OCI-LY1 (cell line): ENCODE results near the gene NANS.
"Not testable (repeated sequence)": the region's sequence is repeated elsewhere in the genome, so short reads cannot be mapped to it uniquely, and the experiment has no call there.

Experiments used
- H2AFZ ChIP-seq: fragments of 200-600 bp; sonication (generic), shearing (Covaris generic); 2 replicates; pipeline ENCODE4 v1.6.0; 2014; ENCODE audit warnings: antibody characterized with exemption, mild to moderate bottlenecking, low read length
- H3F3A ChIP-seq: fragments of 200-600 bp; sonication (generic), shearing (Covaris generic); 2 replicates; pipeline ENCODE4 v1.6.0; 2014; ENCODE audit warnings: mild to moderate bottlenecking, antibody characterized with exemption, low read length, moderate library complexity; ENCODE audit not compliant: insufficient read depth
- H3K27ac ChIP-seq: fragments of 200-600 bp; sonication (generic); 2 replicates; pipeline ENCODE4 v1.5.1; 2014; ENCODE audit warnings: low read length, mixed run types, mild to moderate bottlenecking, low read depth; ENCODE audit not compliant: poor library complexity, severe bottlenecking
- H3K27me3 ChIP-seq: fragments of 200-600 bp; sonication (generic); 2 replicates; pipeline ENCODE4 v1.6.0; 2014; ENCODE audit warnings: antibody characterized with exemption, mild to moderate bottlenecking, low read length, moderate library complexity; ENCODE audit not compliant: insufficient read depth
- H3K36me3 ChIP-seq: fragments of 200-600 bp; sonication (generic); 2 replicates; pipeline ENCODE4 v1.6.1; 2014; ENCODE audit warnings: mild to moderate bottlenecking, antibody characterized with exemption, low read length, moderate library complexity, mixed read lengths; ENCODE audit not compliant: insufficient read depth
- H3K4me1 ChIP-seq: fragments of 200-600 bp; sonication (generic); 2 replicates; pipeline ENCODE4 v1.5.1; 2014; ENCODE audit warnings: mild to moderate bottlenecking, low read length, moderate library complexity; ENCODE audit not compliant: insufficient read depth, severe bottlenecking
- H3K4me2 ChIP-seq: fragments of 200-600 bp; sonication (generic), shearing (Covaris generic); 2 replicates; pipeline ENCODE4 v1.6.1; 2014; ENCODE audit warnings: low read length
- H3K4me3 ChIP-seq: fragments of 200-600 bp; sonication (generic); 2 replicates; pipeline ENCODE4 v1.5.1; 2014; ENCODE audit warnings: low read length, low read depth, mild to moderate bottlenecking, mixed read lengths; ENCODE audit not compliant: poor library complexity, severe bottlenecking
- H3K79me2 ChIP-seq: fragments of 200-600 bp; shearing (Covaris generic); 2 replicates; pipeline ENCODE4 v1.6.1; 2016; ENCODE audit warnings: mixed run types, low read length, mixed read lengths; ENCODE audit not compliant: insufficient read depth
- H3K9ac ChIP-seq: fragments of 200-600 bp; sonication (generic), shearing (Covaris generic); 2 replicates; pipeline ENCODE4 v1.6.1; 2014; ENCODE audit warnings: mild to moderate bottlenecking, low read length, mixed read lengths
- H3K9me2 ChIP-seq: fragments of 200-600 bp; sonication (generic), shearing (Covaris generic); 2 replicates; pipeline ENCODE4 v1.6.1; 2014; ENCODE audit warnings: low read depth, mild to moderate bottlenecking, low read length, mixed read lengths
- H3K9me3 ChIP-seq: fragments of 200-600 bp; shearing (Covaris generic); 2 replicates; pipeline ENCODE4 v1.6.1; 2014; ENCODE audit warnings: low read length, mixed read lengths
- H4K20me1 ChIP-seq: fragments of 200-600 bp; sonication (generic), shearing (Covaris generic); 2 replicates; pipeline ENCODE4 v1.6.0; 2016; ENCODE audit warnings: mild to moderate bottlenecking, low read length; ENCODE audit not compliant: insufficient read depth
- EZH2 ChIP-seq: fragments of 200-600 bp; sonication (generic), shearing (Covaris generic); IDR thresholded peaks from 2 replicates; pipeline ENCODE4 v1.8.0; 2017; ENCODE audit warnings: borderline replicate concordance, mixed run types, mild to moderate bottlenecking, antibody characterized with exemption, low read length, moderate library complexity, mixed read lengths
- TF ChIP-seq, protein P1 (sequence below): fragments of 200-600 bp; sonication (generic), shearing (Covaris generic); IDR thresholded peaks from 2 replicates; pipeline ENCODE4 v1.5.1; 2017; ENCODE audit warnings: mild to moderate bottlenecking, antibody characterized with exemption, low read length, moderate library complexity, mixed read lengths

Gene NANS

DNA sequence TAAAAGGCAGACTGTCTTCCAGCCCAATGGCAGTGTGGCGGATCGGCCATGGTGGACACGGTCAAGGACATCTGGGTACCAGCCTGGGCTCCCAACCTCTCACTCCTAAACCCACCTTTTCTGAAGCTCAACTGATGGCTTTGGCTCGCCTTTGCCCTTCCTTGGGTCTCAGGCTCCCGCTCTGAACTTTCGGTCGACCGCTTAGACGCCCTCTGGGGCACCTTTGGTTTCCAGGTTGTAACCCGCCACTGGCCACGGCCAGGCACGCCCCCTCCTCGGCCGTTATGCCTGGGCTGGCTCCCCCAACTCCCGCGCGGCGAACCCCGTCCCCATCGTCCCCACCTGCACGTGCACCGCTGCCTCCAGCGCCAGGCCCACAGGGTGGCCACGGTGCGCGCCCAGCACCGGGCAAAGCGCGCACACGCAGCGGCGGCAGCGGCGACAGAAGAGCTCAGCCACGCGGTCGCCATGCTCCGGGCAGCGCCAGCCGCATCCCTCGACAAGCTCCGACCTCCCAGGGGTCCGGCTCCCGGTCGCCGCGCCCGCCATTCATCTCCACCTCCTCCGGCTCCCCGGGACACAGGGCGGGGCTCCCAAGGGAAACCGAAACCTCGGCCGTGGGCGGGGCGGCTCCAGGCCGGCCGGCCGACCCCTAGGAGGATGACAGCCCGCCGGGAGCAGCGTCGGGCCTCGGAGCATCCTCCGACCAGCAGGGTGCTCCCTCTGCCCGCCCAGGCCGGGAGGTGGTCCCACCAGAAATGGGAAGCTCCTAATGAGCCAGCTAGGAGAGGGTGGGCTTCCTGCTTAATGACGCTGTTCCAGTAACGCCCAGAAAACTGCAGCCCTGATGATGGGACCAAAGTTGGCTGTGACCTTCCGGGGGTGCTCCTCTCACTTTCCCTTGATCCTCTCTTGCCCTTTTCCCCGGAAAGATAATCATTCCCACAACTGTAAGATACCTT, 62.4 kb downstream of the NANS start, which contains the start of gene TRIM14:
TSS of gene TRIM14 (minus strand) at position 583 of the 962 bp plus-strand sequence. CDS start at position 549, 34 bp downstream.
- Histone ChIP-seq H3K27me3 (no peaks in the 10 kb centered on the region), H2AFZ (peak within 1 kb of the TSS; percentile 68; the same call in 1 of the 2 replicates), H3F3A (no peaks in the 10 kb centered on the region), H3K79me2 (no peaks in the 10 kb centered on the region), H3K9ac (peak within 1 kb of the TSS; percentile 65), H3K4me3 (peak within 1 kb of the TSS; percentile 69), H3K4me1 (peaks cover 50% of the 10 kb centered on the region), H3K27ac (peak within 1 kb of the TSS; percentile 90), H4K20me1 (no peaks in the 10 kb centered on the region), H3K9me3 (no peaks in the 10 kb centered on the region), H3K36me3 (peaks cover 4% of the 10 kb centered on the region; the same call in 1 of the 2 replicates), H3K9me2 (no peaks in the 10 kb centered on the region), H3K4me2 (peak within 1 kb of the TSS; percentile 88)
- TF ChIP-seq, protein P1, sequence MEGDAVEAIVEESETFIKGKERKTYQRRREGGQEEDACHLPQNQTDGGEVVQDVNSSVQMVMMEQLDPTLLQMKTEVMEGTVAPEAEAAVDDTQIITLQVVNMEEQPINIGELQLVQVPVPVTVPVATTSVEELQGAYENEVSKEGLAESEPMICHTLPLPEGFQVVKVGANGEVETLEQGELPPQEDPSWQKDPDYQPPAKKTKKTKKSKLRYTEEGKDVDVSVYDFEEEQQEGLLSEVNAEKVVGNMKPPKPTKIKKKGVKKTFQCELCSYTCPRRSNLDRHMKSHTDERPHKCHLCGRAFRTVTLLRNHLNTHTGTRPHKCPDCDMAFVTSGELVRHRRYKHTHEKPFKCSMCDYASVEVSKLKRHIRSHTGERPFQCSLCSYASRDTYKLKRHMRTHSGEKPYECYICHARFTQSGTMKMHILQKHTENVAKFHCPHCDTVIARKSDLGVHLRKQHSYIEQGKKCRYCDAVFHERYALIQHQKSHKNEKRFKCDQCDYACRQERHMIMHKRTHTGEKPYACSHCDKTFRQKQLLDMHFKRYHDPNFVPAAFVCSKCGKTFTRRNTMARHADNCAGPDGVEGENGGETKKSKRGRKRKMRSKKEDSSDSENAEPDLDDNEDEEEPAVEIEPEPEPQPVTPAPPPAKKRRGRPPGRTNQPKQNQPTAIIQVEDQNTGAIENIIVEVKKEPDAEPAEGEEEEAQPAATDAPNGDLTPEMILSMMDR: peak; percentile 23; the same call in 1 of the 2 replicates
- TF ChIP-seq EZH2: no peak

DNA sequence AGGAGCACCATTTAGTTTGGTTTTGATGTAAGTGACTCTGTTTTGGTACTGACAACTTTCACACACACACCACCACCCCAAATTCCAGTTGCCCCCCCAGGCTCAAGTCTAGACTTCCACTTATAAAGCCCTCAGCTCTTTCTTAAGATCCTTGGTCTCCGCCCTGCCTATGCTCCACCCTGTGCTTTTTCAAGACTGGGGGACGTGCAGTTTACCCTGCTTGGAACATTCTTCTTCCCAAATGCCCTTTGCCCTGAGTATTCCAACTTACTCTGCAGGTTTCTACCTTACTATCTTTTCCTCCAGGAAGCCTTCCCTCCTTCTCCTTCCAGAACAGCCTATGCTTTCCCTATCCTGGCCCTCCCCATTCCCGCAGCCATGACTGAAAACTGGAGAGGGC, 63.9 kb downstream of the NANS start:
- Histone ChIP-seq H3K9me3 (no peaks in the 10 kb centered on the region), H4K20me1 (no peaks in the 10 kb centered on the region), H3K27me3 (no peaks in the 10 kb centered on the region), H3F3A (no peaks in the 10 kb centered on the region), H3K4me1 (peaks cover 50% of the 10 kb centered on the region), H3K4me2 (no peak overlapping the region), H3K9ac (no peak overlapping the region), H3K36me3 (peaks cover 4% of the 10 kb centered on the region; the same call in 1 of the 2 replicates), H3K79me2 (no peaks in the 10 kb centered on the region), H2AFZ (no peak overlapping the region), H3K4me3 (no peak overlapping the region), H3K27ac (no peak overlapping the region), H3K9me2 (no peaks in the 10 kb centered on the region)
- no peak for TF ChIP-seq EZH2
- TF ChIP-seq, protein P1: no peak

DNA sequence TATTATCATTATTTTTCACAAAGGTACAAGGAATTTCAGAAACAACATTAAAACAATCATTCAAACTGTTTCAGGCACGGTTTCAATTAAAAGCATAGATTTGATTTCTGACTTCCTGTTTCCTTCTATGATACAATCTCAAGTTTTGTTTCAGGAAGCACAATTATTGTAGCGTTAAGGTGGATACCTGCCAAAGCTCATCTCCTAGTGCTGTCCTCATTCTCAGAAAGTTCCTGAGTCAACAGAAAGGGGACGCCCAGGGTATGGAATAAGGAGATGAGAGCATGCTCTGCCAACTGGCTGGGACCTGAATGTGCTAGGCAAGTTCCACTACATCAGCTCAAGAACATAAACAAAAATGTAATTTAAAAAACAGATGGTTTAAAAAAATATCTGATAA, 64.5 kb downstream of the NANS start:
- no peaks in the 10 kb centered on the region for H3K9me3 ChIP-seq
- H3K27ac ChIP-seq: no peak overlapping the region
- no peaks in the 10 kb centered on the region for H4K20me1 ChIP-seq
- H3K79me2 ChIP-seq: no peaks in the 10 kb centered on the region
- H3K27me3 ChIP-seq: no peaks in the 10 kb centered on the region
- H3K4me3 ChIP-seq: no peak overlapping the region
- peaks cover 4% of the 10 kb centered on the region; the same call in 1 of the 2 replicates for H3K36me3 ChIP-seq
- no peak overlapping the region for H2AFZ ChIP-seq
- no peak for TF ChIP-seq EZH2
- TF ChIP-seq, protein P1: no peak
- H3F3A ChIP-seq: no peaks in the 10 kb centered on the region
- H3K4me1 ChIP-seq: peaks cover 50% of the 10 kb centered on the region
- no peak overlapping the region for H3K4me2 ChIP-seq
- H3K9me2 ChIP-seq: no peaks in the 10 kb centered on the region
- H3K9ac ChIP-seq: no peak overlapping the region

DNA sequence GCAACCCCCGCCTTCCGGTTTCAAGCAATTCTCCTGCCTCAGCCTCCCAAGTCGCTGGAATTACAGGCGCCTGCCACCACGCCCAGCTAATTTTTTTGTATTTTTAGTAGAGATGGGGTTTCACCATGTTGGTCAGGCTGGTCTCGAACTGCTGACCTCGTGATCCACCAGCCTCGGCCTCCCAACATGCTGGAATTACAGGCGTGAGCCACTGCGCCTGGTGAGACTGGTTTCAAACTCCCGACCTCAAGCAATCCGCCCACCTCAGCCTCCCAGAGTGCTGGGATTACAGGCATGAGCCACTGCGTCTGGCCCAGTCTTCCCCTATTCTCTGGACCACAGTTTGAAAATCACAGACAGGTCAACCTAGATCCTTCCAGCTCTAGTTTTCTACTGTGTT, 67.6 kb downstream of the NANS start:
- not testable (repeated sequence) for H3K36me3 ChIP-seq, H3K9ac ChIP-seq, H3K9me2 ChIP-seq

More for the DNA sequence above, 67.6 kb downstream of the NANS start:
- H4K20me1 ChIP-seq, H3K27ac ChIP-seq, H3K79me2 ChIP-seq, H3K9me3 ChIP-seq, H2AFZ ChIP-seq, H3K4me3 ChIP-seq, H3K27me3 ChIP-seq, H3F3A ChIP-seq, H3K4me2 ChIP-seq: not testable (repeated sequence)
- H3K4me1 ChIP-seq: peaks cover 33% of the 10 kb centered on the region
